Panc1 (cell line): ENCODE results near the gene C7. TPM values are rescaled to one million over a fixed set of nuclear protein-coding genes. Genes with fewer than 3 reads are reported as not detected.

ENCODE experiments used
- ATAC-seq: fragments of 200-7000 bp; cut with Tn5 transposase; 2 replicates; pipeline ENCODE4 v1.9.1; 2020; ENCODE audit warnings: mild to moderate bottlenecking, moderate library complexity
- BruUV-seq: library from RNA; stranded (reverse); fragments of 400-500 nt; replicated peaks from 2 replicates; lab custom pipeline; 2021; lab: Mats Ljungman, UMichigan
- CTCF ChIA-PET: fragments of 300-600 bp; sonication (Branson Sonifier 250); formaldehyde crosslinking; loops from one replicate; lab custom pipeline; 2022; ENCODE audit warnings: antibody characterized with exemption; lab: Charles Lee
- POLR2A ChIA-PET: fragments of 300-600 bp; sonication (Branson Sonifier 250); formaldehyde crosslinking; loops from one replicate; lab custom pipeline; 2022; ENCODE audit warnings: antibody characterized with exemption; lab: Charles Lee
- DNase-seq: peaks from one replicate; pipeline ENCODE4 v3.0.0-alpha.2; 2010; ENCODE audit warnings: low read depth, low spot score
- H3K27ac ChIP-seq: 2 replicates; pipeline ENCODE4 v1.5.1; 2011; ENCODE audit warnings: mild to moderate bottlenecking, low read length, inconsistent platforms
- H3K27me3 ChIP-seq: fragments of 200-500 bp; sonication (Bioruptor generic); 2 replicates; pipeline ENCODE4 v1.6.0; 2014; ENCODE audit warnings: low read length, inconsistent platforms; ENCODE audit not compliant: control insufficient read depth, insufficient read depth
- H3K36me3 ChIP-seq: fragments of 200-500 bp; sonication (Bioruptor generic); 2 replicates; pipeline ENCODE4 v1.5.1; 2014; ENCODE audit warnings: inconsistent platforms, mild to moderate bottlenecking, low read length, moderate library complexity; ENCODE audit not compliant: control insufficient read depth, insufficient read depth
- H3K4me1 ChIP-seq: 2 replicates; pipeline ENCODE4 v1.5.1; 2011; ENCODE audit warnings: inconsistent platforms, mild to moderate bottlenecking, low read length, moderate library complexity; ENCODE audit not compliant: control insufficient read depth, insufficient read depth
- H3K4me3 ChIP-seq, 2 experiments: 2 replicates each; pipeline ENCODE4 v1.5.1; 2011 to 2012; ENCODE audit warnings: low read depth in 2 of 2, low read length in 2 of 2, mild to moderate bottlenecking in 2 of 2, inconsistent platforms in 1 of 2, moderate library complexity in 1 of 2
- H3K9me3 ChIP-seq: fragments of 200-500 bp; sonication (Bioruptor generic); 2 replicates; pipeline ENCODE4 v1.5.1; 2014; ENCODE audit warnings: low read depth, mild to moderate bottlenecking, inconsistent platforms, low read length, moderate library complexity; ENCODE audit not compliant: control insufficient read depth, insufficient read depth
- CTCF ChIP-seq: fragments of 450-650 bp; IDR thresholded peaks from 2 replicates; pipeline ENCODE4 v1.5.1; 2017; ENCODE audit warnings: mild to moderate bottlenecking
- POLR2AphosphoS5 ChIP-seq: IDR thresholded peaks from 2 replicates; pipeline ENCODE4 v1.6.1; 2012; ENCODE audit warnings: mild to moderate bottlenecking, low read depth, low read length, moderate library complexity
- REST ChIP-seq, 2 experiments: IDR thresholded peaks; 2 replicates each; pipeline ENCODE4 v1.6.1; 2011 to 2012; ENCODE audit warnings: low read depth in 2 of 2, control low read depth in 1 of 2, low read length in 1 of 2, mild to moderate bottlenecking in 1 of 2, moderate library complexity in 1 of 2; ENCODE audit not compliant: insufficient read depth in 1 of 2
- SIN3A ChIP-seq: IDR thresholded peaks from 2 replicates; pipeline ENCODE4 v1.6.1; 2012; ENCODE audit warnings: low read depth, mild to moderate bottlenecking, low read length, moderate library complexity, borderline replicate concordance; ENCODE audit not compliant: insufficient read depth
- TCF7L2 ChIP-seq: IDR thresholded peaks from 2 replicates; pipeline ENCODE4 v1.6.1; 2011; ENCODE audit warnings: mild to moderate bottlenecking, low read depth, low read length, inconsistent platforms
- in situ Hi-C: cut with HindIII; loops from 2 replicates; pipeline ENCODE4 v1.10.0; 2016; ENCODE audit warnings: low sequenced_read_pairs, low pct_unique_long_range_greater_than_20kb
- intact Hi-C: fragments of 100-400 bp; cut with micrococcal nuclease; formaldehyde crosslinking; loops from one replicate; pipeline ENCODE4 v1.10.0; 2022; ENCODE audit not compliant: unreplicated experiment
- total RNA-seq: library from RNA; stranded (reverse); gene quantifications from one replicate; pipeline ENCODE4 v1.2.1, GENCODE V29; 2021; ENCODE audit not compliant: unreplicated experiment

The C7 gene
- total RNA-seq, 1 experiment from 2014 or later, result 1.4 TPM

DNA sequence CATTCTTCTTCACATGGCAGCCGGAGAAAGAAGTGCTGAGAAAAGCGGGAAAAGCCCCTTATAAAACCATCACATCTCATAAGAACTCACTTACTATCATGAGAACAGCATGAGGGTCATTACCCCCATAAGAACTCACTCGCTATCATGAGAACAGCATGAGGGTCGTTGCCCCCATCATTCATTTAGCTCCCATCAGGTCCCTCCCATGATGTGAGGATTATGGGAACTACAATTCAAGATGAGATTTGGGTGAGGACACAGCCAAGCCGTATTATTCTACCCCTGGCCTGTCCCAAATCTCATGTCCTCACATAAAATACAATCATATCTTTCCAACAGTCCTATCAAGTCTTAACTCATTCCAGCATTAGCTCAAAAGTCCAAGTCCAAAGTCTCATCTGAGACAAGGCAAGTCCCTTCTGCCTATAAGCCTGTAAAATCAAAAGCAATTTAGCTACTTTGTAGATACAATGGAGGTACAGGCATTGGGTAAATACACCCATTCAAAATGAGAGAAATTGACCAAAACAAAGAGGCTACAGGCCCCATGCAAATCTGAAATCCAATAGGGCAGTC, 82.8 kb downstream of the C7 start:
- DNase-seq (no peak), ATAC-seq (no peak)
- intact Hi-C loops (no loop called here), in situ Hi-C loops (no loop called here)
- H3K27me3 ChIP-seq, result no peaks in the 10 kb centered on the region
- no peak for TF ChIP-seq REST (IDR thresholded peaks at IDR 0.05; ENCODE audit: insufficient read depth in 1 of 2, low read depth in 2 of 2, low read length in 1 of 2)
- TF ChIP-seq TCF7L2, result no peak
- no peak for TF ChIP-seq SIN3A
- TF ChIP-seq CTCF, result no peak
- no peak for TF ChIP-seq POLR2AphosphoS5
- no peaks in the 10 kb centered on the region for H3K36me3 ChIP-seq
- CTCF ChIA-PET, result no interaction called here
- no peaks in the 10 kb centered on the region for H3K9me3 ChIP-seq
- POLR2A ChIA-PET, result no interaction called here
- no TSS peak for BruUV-seq
- no peaks in the 10 kb centered on the region for H3K4me1 ChIP-seq
- no peak overlapping the region for H3K27ac ChIP-seq
- H3K4me3 ChIP-seq, result no peak overlapping the region

DNA sequence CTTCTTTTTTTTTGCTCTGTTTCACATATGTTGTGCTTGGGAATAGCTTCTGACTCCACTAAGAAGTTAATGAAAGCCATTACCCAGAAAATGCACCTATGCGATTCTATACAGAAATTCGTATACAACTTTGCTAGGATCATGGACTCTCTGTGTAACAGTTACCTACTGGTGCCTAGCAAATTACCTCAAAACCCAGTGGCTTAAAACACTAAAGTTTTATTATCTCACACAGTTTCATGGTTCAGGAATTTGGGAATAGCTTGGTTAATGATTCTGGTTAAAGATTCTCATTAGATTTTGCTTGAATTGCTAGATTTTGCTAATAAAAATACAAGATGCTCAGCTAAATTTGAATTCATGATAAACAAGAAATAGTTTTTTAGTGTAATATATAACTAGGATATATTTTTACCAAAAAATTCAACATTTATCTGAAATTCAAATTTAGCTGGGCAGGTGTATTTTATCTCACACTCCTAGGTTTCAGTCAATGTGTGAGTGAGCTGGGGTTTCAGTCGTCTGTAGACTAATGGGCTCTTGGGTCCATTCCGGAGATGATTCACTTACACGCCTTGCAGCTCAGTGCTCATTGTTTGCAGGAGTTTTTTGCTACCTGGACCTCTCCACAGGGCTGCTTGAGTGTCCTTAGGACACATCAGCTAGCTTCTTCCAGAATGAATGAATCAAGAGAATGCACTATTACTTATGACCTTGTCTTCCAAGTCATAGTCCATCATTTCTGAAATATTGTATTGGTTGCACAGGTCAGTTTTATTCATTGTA, 86.7 kb downstream of the C7 start:
- no peak overlapping the region for H3K4me3 ChIP-seq
- in situ Hi-C loops (no loop called here), intact Hi-C loops (no loop called here)
- no peak overlapping the region for H3K27ac ChIP-seq
- ATAC-seq (no peak), DNase-seq (no peak)
- no peaks in the 10 kb centered on the region for H3K9me3 ChIP-seq
- H3K36me3 ChIP-seq, result no peaks in the 10 kb centered on the region
- TF ChIP-seq TCF7L2 (no peak), POLR2AphosphoS5 (no peak), REST (IDR thresholded peaks at IDR 0.05; ENCODE audit: insufficient read depth in 1 of 2, low read depth in 2 of 2, low read length in 1 of 2) (no peak), SIN3A (no peak), CTCF (no peak)
- H3K27me3 ChIP-seq, result no peaks in the 10 kb centered on the region
- no peaks in the 10 kb centered on the region for H3K4me1 ChIP-seq
- no TSS peak for BruUV-seq
- ChIA-PET POLR2A (no interaction called here), CTCF (no interaction called here)
